ENCODE results near the gene CAMK2B.
A peak's percentile ranks its signal among the peaks of the same experiment; 100 is the strongest.

Gene CAMK2B

DNA sequence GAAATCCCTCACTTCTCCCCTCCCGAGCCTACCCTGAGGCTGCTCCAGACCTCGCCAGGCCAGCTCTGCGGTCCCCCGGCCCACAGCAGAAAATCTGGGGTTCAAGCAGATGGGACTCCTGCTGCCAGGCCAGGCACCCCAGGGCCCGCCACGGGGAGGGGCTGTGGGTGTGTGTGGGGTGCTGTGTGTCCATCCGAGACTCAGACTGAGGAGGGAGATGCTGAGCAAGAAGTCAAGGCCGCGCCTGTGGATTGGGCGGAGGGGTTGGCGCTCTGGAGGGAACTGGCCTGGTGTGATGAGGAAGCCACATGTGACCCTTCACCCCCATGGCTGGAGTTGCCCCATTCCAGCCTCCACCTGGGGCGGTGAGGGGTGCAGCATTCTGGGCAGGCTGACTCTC, 73.5 kb downstream of the CAMK2B start:
- no peak for DNase-seq

- DNase-seq = no peak
Measured at GRCh38 chr7:44251269-44251668, 74.1 kb downstream of the CAMK2B start.

GRCh38 chr7:44249639-44250234, 75.7 kb downstream of the CAMK2B start:
- no peak for DNase-seq

GRCh38 chr7:44247868-44248651, 77.3 kb downstream of the CAMK2B start:
- DNase-seq = no peak

GRCh38 chr7:44246396-44247113, 78.8 kb downstream of the CAMK2B start:
- no peak for DNase-seq

DNA sequence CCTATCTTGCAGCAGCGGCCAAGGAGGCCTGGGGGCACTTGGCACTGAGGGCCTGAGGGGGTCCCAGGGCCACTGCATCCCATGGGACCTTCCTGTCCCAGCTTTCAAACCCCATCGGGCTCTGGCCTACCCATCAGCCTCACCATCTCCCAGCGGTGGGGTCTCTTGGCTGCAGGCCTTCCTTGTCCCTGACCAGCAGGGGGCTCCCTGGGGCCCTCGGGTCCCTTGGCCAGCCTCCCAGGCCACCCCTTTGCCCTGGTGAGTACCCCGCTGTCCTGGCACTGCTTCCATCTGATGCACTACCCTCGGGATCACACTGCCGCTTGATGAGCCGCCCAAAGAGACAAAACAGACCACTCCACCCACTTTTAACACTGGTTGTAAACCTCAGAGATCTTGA, 81.1 kb downstream of the CAMK2B start:
- DNase-seq = no peak

DNA sequence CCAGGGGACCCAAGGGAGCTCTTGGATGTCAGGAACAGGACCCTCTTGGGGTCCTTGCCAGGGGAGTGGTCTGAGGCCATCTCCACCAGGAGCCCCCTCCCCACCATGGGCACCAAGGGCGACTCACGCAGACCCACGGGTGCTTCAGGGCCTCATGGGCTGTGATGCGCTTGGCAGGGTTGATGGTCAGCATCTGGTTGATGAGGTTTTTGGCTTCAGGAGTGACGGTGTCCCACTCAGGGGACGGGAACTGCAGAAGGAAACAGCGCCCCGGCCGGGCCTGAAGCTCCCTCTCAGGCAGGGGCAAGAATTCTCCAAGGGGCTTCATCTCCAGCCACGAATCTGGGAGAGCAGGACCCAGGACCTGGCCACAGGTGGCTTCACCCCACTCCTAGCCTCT, 83.3 kb downstream of the CAMK2B start:
- DNase-seq = no peak

DNA sequence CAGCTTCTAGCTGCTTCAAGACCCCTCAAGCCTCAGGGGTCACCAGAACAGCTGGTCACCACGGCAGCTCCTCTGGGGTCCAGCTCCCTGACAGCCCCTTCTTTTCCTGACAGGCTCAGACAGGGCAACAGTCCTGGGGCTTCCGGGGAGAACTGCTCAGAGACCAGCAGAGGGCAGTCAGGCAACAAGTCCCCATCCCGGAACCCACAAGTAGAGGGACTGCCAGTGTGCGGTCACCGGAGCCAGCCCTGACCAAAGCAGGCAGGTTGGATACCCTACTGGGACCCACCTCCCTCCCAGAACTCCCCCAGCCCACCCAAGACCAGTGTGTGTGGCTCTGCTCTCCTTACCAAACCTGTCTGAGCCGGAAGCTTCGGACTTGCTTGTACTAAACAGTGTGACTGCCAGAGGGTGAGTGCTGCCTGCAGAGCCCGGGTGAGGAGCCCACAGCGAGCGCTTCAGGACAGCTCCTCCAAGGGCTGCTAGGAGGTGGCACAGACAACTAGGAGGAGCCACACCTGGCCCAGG, 84.3 kb downstream of the CAMK2B start:
- DNase-seq = peak; percentile 73

- no peak for DNase-seq
Measured at GRCh38 chr7:44240376-44240775, 85.0 kb downstream of the CAMK2B start.

- no peak for DNase-seq
Measured at GRCh38 chr7:44239361-44239760, 86.0 kb downstream of the CAMK2B start.

- DNase-seq = no peak
Measured at GRCh38 chr7:44238116-44238695, 87.2 kb downstream of the CAMK2B start.

- no peak for DNase-seq
Measured at GRCh38 chr7:44237696-44238095, 87.7 kb downstream of the CAMK2B start.

DNA sequence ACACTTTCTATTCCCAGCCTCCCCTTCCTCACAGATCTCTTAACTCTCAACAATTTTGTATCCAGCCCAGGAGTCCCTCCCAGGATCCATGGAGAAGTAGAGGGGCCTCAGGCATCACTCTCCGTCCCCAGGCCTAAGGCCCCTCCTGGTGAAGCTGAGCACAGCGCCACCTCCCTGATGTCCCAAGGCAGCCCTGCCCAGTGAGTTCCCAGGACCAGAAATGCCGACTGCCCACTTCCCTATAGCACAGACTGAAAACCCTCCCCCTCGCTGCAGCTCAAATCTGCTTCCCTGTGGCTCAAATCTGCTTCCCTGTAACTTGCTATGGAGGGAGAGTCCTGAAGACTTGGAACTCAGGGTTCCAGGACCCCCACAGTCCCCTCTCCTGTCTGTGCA, 89.1 kb downstream of the CAMK2B start:
- no peak for DNase-seq

GRCh38 chr7:44235582-44236332, 89.6 kb downstream of the CAMK2B start:
- DNase-seq = no peak

- DNase-seq = no peak
Measured at GRCh38 chr7:44235066-44235465, 90.3 kb downstream of the CAMK2B start.

DNA sequence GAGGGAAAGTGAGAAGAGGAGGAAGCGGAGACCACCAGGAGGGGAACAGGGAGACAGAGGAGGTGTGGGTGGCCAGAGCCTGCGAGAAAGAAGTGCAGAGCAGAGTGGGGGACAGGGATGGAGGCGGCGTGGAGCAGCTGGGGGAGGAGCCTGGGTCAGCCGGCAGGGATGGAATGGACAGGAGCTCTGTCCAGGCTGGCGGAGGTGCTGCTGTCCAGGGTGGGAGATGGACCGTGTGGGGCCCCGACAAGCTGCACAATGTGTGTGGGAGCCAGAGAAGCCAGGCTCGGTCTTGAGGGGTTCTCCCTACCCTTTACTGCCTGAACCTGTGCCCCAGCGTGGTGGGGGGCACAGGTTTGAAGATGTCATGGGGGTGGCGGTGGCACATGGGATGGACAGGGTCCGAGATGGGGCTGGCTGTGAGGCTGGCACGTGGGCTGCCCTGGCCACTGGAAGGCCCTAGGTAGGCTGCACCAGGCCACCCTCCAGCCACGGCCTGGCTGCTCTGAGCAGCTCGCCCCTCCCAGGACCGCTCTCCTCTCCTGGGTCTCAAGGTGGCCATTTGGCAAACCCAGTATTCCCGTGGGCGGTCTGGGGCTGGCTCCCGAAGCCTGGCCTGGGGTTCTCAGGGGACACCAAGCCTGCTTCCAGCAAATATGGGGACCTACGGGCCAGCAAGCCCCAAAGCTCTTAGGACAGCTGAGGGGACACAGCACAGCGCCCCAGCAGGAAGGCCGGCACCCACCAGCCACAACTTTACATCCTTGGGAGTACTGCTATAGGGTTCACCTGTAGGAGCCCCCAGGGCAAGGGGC, 92.3 kb downstream of the CAMK2B start:
- no peak for DNase-seq

DNA sequence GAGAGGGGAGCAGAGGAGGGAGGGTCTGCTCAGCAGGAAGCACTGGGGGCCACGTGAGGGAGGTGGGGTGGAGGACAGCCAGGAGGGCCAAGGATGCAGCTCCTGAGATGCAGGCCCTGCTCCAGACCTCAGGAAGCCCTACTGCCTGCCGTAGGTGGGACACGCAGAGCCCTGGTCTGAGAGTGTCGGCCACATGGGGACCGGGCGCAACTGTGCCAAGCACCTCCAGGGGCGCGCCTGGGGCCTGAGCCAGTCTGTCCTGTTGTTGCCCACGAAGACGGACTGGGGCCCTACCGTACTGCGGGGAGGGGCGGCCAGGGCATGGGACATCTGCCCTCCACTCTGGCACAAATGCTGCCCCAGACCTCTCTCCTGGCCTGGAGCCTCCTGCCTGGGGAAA, 93.0 kb downstream of the CAMK2B start:
- DNase-seq = no peak

DNA sequence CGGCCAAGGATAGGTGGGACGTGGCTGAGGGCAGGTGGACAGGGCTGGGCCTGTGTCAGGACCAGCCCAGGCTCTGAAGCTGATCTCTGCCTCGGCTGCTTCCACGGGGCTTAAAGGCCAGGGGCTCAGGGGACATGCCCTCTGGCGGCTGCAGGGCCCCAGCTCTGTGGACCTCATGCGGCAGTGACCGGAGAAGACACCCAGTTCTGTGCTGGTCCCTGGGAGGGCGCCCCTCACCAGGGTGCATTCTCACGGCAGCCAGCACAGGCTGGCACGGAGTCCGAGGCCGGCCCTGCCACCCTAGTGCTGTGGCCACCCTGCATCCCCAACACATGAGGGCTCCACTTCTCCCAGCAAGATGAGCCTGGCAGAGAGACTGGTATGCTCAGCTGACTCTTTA, 94.3 kb downstream of the CAMK2B start:
- DNase-seq = no peak

GRCh38 chr7:44230286-44230685, 95.1 kb downstream of the CAMK2B start:
- DNase-seq = no peak

GRCh38 chr7:44229546-44230105, 95.8 kb downstream of the CAMK2B start:
- no peak for DNase-seq
